Brain microvascular endothelial cell (primary cell): Measurements from ENCODE around the gene PRM2.

Source experiments
- DNase-seq: peaks from one replicate; pipeline ENCODE4 v3.0.0-alpha.2; 2020
- H3K27ac ChIP-seq: fragments of 250-450 bp; sonication (Bioruptor Pico); 2 replicates; pipeline ENCODE4 v1.5.1; 2020; ENCODE audit warnings: mild to moderate bottlenecking, moderate library complexity
- H3K27me3 ChIP-seq: fragments of 250-450 bp; sonication (Bioruptor Pico); replicated peaks from 2 replicates; pipeline ENCODE4 v1.5.1; 2020; ENCODE audit warnings: mild to moderate bottlenecking
- H3K36me3 ChIP-seq: fragments of 250-450 bp; sonication (Bioruptor Pico); replicated peaks from 2 replicates; pipeline ENCODE4 v1.5.1; 2020; ENCODE audit warnings: mild to moderate bottlenecking
- H3K4me3 ChIP-seq: 2 replicates; pipeline ENCODE4 v1.5.1; 2011; ENCODE audit warnings: low read depth, mild to moderate bottlenecking, control low read depth, low read length, moderate library complexity
- in situ Hi-C: cut with HindIII; loops from 2 replicates; pipeline ENCODE4 v1.10.0; 2017; ENCODE audit warnings: low sequenced_read_pairs, low pct_ligation_motif_present
- TF ChIP-seq, protein P1 (sequence below): IDR thresholded peaks from 2 replicates; pipeline ENCODE4 v1.5.1; 2011; ENCODE audit warnings: low read depth, mild to moderate bottlenecking, moderate library complexity, low read length, control low read depth, inconsistent platforms; ENCODE audit errors: missing control alignments

Gene PRM2

DNA sequence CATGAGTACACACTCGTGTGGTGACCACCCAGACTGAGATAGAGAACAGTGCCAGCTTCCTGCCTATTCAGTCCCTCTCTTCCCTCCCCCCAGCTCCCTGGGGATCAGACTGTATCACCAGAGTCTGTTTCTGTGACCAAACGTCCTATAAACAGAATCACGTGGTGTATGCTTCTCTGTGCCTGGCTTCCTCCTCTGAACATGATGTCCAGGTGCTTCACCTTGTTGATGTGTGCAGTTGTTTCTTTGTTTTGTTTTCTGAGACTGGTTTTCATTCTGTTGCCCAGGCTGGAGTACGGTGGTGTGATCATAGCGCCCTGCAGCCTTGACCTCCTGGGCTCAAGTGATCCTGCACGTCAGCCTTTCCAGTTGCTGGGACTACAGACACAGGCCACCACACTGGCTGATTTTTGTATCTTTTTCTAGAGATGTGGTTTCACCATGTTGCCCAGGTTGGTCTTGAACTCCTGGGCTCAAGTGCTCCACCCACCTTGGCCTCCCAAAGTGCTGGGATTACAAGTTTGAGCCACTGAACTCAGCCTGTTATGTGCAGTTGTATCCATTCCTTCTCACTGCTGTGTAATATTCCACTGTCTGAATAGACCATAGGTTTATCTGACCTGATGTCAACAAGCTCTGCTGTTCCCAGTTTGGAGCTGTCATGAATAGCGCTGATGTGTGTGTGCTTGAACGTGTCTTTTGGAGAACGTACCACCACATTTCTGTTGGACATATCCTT is 33.8 kb upstream of the PRM2 start:
- TF ChIP-seq, protein P1, sequence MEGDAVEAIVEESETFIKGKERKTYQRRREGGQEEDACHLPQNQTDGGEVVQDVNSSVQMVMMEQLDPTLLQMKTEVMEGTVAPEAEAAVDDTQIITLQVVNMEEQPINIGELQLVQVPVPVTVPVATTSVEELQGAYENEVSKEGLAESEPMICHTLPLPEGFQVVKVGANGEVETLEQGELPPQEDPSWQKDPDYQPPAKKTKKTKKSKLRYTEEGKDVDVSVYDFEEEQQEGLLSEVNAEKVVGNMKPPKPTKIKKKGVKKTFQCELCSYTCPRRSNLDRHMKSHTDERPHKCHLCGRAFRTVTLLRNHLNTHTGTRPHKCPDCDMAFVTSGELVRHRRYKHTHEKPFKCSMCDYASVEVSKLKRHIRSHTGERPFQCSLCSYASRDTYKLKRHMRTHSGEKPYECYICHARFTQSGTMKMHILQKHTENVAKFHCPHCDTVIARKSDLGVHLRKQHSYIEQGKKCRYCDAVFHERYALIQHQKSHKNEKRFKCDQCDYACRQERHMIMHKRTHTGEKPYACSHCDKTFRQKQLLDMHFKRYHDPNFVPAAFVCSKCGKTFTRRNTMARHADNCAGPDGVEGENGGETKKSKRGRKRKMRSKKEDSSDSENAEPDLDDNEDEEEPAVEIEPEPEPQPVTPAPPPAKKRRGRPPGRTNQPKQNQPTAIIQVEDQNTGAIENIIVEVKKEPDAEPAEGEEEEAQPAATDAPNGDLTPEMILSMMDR = no peak
- no peaks in the 10 kb centered on the region for H3K36me3 ChIP-seq
- no peak overlapping the region for H3K27ac ChIP-seq
- DNase-seq = no peak
- in situ Hi-C loops = no loop called here
- no peak overlapping the region for H3K4me3 ChIP-seq
- no peaks in the 10 kb centered on the region for H3K27me3 ChIP-seq

DNA sequence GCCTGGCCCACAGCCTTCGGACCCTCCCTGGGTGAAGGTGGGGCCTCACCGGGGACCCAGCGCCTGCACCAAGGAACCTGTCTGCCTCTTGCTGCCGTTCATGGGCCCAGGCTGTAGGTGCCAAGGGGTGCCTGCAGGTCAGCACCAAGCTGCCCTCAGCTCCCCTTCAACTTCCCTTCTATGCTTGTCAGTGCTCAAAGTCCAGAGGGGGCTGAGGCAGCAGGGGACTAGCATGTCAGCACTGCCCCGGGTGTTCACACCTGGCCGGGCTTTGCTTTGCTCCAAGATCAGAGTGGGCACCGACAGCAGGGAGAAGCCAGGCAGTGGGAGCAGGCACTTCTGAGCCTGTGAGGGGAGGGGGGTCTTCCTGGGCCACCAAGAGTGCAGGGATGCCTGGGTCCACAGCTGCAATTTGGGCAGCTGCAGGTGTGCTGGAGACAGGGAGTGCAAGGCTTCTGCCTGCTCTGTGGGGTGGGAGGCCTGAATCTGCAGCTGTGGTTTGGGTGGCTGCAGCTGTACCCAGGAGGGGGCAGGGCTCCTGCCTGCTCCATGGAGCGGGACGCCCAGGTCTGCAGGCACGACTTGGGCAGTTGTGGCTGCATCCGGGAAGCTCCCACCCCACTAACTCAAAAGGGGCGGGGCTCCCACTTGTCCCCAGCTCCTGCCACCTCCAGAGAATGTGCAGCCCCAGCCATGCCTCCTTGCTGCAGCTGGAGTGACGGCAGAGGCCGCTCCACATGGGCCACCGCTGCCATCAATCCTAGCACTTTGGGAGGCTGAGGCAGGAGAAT is 32.4 kb upstream of the PRM2 start:
- Histone ChIP-seq H3K36me3 (no peaks in the 10 kb centered on the region), H3K27ac (no peak overlapping the region), H3K4me3 (no peak overlapping the region), H3K27me3 (no peaks in the 10 kb centered on the region)
- DNase-seq = no peak
- in situ Hi-C loops = no loop called here
- TF ChIP-seq, protein P1 = no peak

DNA sequence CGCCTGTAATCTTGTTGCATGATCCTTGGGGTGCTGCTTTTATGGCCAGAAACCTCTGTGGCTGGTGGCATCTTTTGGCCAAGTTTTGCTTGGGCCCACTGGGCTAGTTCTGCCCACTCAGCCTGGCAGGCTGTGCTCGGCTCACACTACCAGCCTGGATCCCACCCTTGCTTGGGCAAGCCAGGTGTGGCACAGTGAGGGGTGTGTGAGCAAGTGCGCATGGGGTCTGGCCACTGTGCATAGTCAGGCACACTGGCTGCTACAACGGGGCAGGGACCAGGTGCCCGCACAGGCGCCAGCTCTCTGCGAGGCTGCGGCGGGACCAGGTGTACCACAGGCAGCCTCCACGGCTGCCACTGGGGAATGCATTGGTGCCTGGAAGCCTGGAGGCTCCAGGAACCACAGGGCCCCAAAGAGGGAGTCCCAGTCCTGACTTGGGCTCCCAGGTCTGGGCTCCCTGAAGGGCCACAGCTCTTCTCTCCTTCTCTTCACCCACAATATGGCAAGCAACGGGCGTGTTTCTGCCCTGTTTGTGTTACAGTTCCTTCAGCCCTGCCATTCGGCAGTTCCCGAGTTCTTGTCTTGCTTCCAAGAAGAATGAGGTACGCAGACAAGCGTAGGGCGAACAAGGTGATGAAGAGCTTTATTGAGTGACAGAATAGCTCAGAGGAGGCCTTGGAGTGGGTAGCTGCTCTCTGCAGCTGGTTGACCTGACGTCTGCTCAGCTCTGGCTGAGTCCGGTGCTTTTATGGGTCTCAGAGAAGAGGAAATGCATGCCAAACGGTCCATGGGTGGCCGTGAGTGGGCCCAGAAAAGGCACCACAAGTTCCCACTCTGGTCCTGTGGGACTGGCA is 31.6 kb upstream of the PRM2 start:
- in situ Hi-C loops = no loop called here
- Histone ChIP-seq H3K27me3 (no peaks in the 10 kb centered on the region), H3K4me3 (no peak overlapping the region), H3K27ac (no peak overlapping the region), H3K36me3 (no peaks in the 10 kb centered on the region)
- TF ChIP-seq, protein P1 = no peak
- no peak for DNase-seq

DNA sequence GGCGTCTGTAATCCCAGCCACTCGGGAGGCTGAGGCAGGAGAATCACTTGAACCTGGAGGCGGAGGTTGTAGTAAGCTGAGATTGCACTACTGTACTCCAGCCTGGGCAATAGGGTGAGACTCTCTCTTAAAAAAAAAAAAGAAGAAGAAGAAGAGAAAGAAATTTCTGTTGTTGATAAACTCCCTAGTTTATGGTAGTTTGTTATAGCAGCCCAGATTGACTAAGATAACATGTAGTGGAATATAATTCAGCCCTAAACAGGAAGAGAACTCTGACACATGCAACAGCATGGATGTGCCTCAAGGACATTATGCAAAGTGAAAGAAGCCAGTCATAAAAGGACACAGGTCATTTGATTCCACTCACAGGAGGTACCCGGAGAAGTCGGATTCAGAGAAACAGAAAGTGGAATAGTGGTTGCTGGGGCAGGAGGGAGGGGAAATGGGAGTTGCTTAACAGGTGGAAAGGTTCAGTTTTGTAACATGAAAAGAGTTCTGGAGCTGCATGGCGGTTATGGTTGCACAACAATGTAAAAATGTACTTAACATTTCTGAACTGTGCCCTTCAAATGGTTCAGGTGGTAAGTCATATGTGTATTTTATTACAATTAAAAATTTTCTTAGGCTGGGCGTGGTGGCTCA is 30.8 kb upstream of the PRM2 start:
- H3K27ac ChIP-seq = no peak overlapping the region
- H3K4me3 ChIP-seq = no peak overlapping the region
- TF ChIP-seq, protein P1 = no peak
- no peaks in the 10 kb centered on the region for H3K36me3 ChIP-seq
- H3K27me3 ChIP-seq = no peaks in the 10 kb centered on the region
- in situ Hi-C loops = no loop called here
- no peak for DNase-seq

DNA sequence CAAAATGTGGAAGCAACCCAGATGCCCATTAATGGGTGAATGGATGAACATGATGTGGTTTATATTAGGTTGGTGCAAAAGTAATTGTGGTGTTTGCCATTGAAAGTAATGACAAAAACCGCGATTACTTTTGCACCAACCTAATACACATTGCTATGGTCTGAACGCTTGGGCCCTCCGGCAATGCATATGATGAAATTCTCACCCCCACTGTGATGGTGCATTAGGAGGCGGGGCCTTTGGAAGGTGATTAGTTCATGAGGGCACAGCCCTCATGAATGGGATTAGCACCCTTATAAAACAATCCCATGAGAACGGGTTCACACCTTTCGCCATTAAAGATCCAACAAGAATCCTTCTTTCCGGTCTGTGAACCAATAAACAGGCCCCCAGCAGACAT is 30.1 kb upstream of the PRM2 start:
- in situ Hi-C loops = no loop called here
- no peak for DNase-seq
- Histone ChIP-seq H3K27ac (no peak overlapping the region), H3K27me3 (no peaks in the 10 kb centered on the region), H3K4me3 (no peak overlapping the region), H3K36me3 (no peaks in the 10 kb centered on the region)
- TF ChIP-seq, protein P1 = no peak
